ENCODE measurements around the gene HTATIP2.
"Not testable (repeated sequence)": the region's sequence is repeated elsewhere in the genome, so short reads cannot be mapped to it uniquely, and the experiment has no call there.

Gene HTATIP2

DNA sequence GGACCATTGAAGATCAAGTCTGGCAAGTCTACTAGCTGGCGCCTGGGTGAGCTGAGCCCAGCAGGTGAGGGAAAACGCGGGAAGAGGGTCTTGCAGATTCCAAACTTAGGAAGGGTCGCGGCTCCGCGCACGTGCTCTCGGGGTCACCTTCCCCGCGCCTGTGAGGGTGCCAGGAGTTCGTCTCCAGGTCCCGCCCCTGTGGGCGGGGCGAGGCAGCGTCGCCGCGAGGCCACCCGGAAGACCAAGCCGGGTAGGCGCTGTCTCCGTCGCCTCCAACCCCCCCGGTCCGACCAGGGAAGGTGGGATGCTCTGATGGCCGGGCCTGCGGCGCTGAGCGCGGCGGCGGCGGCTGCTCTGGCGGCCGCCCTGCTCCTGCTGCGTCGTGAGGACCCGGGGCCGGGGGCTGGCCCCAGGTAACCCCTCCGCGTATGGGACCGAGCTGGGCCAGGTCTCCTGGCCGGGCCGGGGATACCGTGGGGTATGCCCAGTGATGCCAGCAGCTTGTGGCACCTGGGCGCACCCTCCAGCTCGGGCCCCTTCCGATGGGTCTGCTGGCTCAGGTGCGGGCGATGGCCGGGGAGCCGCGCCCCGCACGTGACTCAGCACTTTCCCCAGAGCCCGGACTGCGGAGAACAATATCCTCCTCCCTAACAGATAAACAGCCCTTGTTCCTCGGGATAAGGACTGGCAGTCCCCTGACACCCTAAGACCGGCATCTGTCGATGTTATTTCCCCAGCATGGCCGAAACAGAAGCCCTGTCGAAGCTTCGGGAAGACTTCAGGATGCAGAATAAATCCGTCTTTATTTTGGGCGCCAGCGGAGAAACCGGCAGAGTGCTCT is at the start of gene HTATIP2:
TSS of gene HTATIP2 (plus strand) at position 215 of the 841 bp plus-strand sequence. CDS start at position 739, 524 bp downstream.
- FAIRE-seq (peak; percentile 79), DNase-seq (ENCODE audit: insufficient read length, low spot score) (peak; percentile 72)

DNA sequence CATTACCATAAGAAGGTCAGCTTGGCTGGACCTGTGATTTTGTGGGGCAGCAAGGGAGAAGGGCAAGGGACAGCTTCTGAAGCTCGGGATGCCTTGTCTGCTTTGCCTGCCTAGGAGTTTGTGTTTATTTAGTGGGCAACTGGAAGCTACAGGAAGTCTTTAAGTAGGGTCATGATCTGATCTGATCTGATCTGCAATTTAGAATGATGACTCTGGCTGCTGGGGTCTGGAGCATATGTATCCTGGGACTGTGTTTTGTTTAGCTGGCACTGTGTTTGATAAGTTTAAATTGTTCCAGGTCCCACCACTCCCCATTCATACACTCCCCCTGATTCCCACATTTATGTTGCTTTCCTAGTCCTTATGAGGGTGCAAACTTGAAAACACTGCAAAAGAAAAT is 47.7 kb upstream of the HTATIP2 start:
- no peak for FAIRE-seq
- no peak for DNase-seq (ENCODE audit: insufficient read length, low spot score)

DNA sequence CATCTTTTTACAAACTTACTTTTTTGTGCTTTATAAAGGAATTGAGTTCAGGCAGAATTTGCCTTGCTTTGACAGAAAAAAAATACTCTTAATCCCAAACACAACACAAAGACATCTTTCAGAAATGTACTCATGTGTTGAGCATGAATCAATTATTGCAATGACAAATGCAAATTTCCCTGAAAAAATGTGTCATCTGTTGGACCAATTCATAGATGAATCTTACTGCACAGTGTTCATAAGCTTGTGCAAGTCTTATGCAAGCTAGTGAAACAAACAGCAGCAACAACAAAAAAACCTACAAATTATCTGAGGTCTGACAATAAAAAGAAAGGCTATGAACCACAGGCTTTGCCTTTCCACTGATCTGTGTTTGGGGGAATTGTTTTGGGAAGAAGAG is 42.3 kb upstream of the HTATIP2 start:
- FAIRE-seq (no peak), DNase-seq (ENCODE audit: insufficient read length, low spot score) (no peak)

DNA sequence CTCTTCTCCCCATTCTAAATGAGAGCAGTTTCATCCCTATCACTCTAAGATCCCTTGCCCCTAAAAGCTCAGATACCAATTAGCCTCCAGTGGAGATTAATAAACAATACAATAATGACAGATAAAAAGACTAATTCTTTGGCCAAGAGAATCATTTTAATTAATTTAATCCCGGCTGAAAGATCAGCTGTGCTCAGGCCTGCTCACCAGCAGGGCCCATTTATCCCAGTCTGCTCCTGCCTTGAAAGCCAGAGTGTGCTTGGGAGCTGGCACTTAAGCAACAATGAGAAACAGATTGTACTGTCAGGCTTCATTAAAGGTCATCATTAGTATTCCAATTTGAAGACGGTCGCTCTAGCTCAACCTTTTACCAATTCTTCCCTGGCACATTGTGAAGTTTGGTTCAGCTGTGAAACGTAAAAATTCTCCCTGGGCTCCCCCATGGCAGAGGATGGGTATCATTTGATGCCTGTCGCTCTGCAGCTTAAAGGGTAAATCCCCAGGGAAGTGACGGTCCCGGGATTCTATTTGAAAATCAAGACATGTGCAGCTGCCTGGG is 36.1 kb upstream of the HTATIP2 start:
- DNase-seq (ENCODE audit: insufficient read length, low spot score) (no peak), FAIRE-seq (no peak)

DNA sequence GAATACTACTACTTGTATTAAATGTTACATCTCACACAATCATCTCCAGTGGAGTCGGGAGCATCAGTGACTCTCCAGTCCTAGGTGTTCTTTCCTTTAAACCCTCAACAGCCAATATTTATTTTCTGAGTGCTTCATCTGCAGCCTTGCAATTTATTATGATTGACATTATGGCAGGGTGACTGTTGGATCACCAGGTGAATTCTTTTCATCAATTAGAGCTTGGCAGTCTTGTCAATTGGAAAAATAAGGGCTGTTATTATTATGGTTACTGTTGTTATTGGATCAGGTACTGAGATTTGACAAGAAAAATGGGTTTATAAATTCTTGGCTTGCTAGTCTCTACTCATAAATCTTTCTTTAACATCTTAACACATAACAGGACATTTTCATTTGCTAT is 27.5 kb upstream of the HTATIP2 start:
- DNase-seq (ENCODE audit: insufficient read length, low spot score) (no peak), FAIRE-seq (no peak)

DNA sequence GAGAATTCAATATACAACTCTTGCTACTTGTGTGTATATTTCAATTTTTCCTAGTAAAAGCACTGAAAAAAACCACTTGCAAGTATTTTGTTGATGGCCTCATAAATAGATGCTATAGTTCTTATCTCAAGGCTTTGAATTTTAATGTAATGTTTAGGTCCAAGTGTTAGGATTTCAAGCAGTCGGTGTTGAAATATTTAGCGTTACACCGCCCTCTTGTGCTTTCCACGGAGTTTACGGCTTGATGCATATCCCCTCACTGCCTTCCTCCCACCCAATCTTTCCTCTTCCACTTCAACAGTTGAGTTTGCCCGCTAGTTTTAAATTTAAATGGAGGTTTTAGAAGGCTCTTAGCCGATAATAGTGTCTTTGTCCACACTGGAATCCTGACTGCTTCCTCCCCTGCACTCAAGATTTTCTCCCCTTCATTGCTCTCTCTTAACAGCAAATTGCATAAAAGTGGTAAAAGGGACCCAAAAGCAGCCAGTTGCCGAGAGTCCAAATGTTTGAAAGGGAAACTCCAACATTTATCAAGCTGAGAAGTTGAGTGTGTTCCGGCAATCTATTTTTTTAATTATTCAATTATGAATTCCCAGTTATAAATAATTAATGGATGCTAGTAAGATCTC is 25.9 kb upstream of the HTATIP2 start:
- DNase-seq (ENCODE audit: insufficient read length, low spot score) (no peak), FAIRE-seq (no peak)

DNA sequence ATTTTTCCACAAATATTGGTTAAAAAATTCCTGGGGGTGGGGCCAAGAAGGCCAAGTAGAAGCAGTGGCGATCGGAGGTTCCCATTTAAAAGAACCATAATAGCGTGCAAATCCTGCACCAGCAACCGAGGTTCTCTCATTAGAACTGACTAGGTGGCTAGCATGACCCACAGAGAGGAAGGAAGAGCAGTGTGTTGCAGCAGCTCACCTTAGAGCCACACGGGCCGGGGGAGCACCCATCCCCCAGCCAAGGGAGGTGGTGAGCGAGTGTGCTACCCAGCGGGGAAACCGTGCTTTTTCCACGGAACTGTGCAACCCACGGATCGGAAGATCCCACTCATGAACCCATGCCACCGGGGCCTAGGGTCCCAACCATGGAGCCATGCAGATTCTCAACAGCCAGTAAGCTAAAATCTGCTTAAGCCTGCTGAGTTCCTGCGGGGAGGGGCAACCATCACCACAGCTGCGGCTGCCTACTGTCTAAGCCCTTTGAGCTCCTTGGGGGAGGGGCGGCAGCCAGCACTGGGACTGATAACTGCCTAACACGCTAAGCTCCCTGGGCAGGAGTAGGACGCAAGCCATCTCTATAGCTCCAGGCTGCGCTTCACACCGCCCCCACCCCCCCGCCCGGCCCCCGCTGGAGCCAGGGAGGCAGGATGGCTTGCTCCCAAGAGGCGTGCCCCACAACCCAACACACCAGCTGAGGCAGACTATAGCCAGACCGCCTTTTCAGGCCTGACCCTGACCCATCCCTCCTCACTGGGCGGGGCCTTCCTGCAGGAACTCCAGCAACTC is 21.0 kb upstream of the HTATIP2 start:
- no peak for DNase-seq (ENCODE audit: insufficient read length, low spot score)

DNA sequence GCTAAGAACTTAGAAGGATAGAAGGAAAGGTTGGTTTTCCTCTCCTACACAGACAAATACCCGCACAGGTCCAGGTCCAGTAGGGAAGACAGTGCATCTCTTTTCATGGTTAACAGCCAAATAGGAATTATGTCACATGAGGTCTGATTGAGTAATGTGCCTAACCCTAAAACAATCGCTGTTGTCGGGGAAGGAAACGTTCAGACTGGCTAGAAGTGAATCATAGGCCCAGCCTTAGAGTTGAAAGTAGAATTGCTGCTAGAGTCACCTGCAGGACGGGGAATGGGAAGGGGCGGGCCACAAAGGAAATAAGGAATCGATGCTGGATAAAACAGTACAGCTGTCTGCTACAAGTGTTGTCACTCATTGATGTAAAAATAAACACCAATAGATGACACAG is 12.4 kb upstream of the HTATIP2 start:
- FAIRE-seq = no peak
- no peak for DNase-seq (ENCODE audit: insufficient read length, low spot score)

More for the DNA sequence above, 21.0 kb upstream of the HTATIP2 start:
- no peak for FAIRE-seq

- DNase-seq (ENCODE audit: insufficient read length, low spot score) (no peak), FAIRE-seq (no peak)
These were observed 11.7 kb upstream of the HTATIP2 start for GRCh38 chr11:20351751-20352262.

- FAIRE-seq (peak; percentile 85), DNase-seq (ENCODE audit: insufficient read length, low spot score) (no peak)
These were observed 9.6 kb upstream of the HTATIP2 start for GRCh38 chr11:20353829-20354434.

GRCh38 chr11:20355221-20356219 is 8.0 kb upstream of the HTATIP2 start:
- DNase-seq (ENCODE audit: insufficient read length, low spot score) = peak; percentile 6
- FAIRE-seq = peak; percentile 78

DNA sequence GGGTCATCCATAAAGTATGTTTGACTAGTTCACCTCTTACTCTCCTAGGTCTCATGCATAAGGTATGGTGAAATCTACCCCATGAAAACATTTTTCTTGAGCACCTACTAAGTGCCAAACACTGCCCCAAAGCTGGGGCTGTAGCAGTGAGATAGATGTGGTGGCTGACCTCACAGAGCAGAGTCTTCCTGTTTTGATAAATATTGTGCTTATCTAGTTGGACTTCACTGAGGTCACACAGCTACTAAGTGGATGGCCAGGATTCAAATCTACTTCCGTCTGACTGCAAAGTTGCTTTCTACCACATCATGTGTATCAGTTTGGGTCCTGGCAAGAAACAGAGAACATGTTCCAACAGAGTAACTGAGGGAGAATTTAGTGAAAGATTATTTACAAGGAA is 6.4 kb upstream of the HTATIP2 start:
- DNase-seq (ENCODE audit: insufficient read length, low spot score) (no peak), FAIRE-seq (no peak)

DNA sequence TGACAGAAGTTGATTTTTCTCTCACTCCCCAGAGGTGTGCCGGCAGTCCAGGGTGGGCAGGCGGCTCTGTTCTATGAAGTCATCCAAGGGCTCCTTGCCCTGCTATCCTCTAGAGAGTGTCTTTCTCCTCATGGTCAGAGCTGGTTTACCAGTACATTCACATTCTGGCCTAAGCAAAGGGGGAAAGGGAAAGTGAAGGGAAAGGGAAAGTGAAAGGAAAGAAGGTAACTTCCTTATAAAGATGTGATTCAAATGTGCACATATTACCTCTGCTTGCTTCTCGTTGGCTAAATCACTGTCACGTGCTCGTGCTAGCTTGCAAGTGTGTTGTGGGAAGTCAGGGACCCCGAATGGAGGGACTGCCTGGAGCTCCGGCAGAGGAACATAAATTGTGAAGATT is 2.9 kb upstream of the HTATIP2 start:
- FAIRE-seq = peak; percentile 40
- DNase-seq (ENCODE audit: insufficient read length, low spot score) = no peak

- no peak for FAIRE-seq
These were observed 1.0 kb upstream of the HTATIP2 start for GRCh38 chr11:20362481-20362880.

DNA sequence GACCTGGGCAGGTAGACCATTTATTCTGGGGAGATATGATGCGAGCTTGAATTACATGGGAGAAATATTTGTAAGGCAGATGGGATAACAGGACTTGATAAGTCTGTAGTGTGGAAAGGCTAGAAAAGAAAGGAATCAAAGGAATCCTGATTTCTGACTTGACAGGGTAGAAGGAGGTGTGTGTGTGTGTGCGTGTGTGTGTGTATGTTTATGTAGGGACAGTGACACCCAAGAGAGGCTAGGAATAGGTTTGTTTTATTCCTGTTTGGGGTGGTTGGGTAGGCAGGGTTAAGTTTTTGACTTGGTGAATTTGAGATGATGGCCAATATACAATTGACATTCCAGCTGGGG is 390 bp upstream of the HTATIP2 start:
- no peak for FAIRE-seq
- DNase-seq (ENCODE audit: insufficient read length, low spot score) = no peak

More at GRCh38 chr11:20362481-20362880, 1.0 kb upstream of the HTATIP2 start:
- no peak for DNase-seq (ENCODE audit: insufficient read length, low spot score)

- DNase-seq (ENCODE audit: insufficient read length, low spot score) (peak; percentile 6), FAIRE-seq (peak; percentile 79)
These were observed 853 bp downstream of the HTATIP2 start for GRCh38 chr11:20364341-20364792.

DNA sequence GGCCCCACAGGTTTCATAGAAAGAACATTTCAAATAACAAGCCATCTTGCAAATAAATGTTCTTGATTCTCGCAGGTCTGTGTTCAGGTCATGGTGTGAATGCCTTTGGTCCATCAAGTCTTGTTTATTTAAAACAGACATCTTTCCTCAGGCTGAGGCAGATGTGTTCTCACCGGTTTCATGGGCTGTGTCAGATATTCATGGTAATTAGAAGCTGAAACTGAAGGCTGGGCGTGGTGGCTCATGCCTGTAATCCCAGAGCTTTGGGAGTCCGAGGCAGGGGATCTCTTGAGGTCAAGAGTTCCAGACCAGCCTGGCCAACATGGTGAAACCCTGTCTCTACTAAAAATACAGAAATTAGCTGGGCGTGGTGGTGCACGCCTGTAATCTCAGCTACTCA is 2.0 kb downstream of the HTATIP2 start:
- DNase-seq (ENCODE audit: insufficient read length, low spot score); FAIRE-seq: not testable (repeated sequence)

GRCh38 chr11:20367313-20367948 is 3.9 kb downstream of the HTATIP2 start:
- DNase-seq (ENCODE audit: insufficient read length, low spot score) = no peak
- no peak for FAIRE-seq

- FAIRE-seq (no peak), DNase-seq (ENCODE audit: insufficient read length, low spot score) (no peak)
These were observed 4.9 kb downstream of the HTATIP2 start for GRCh38 chr11:20368438-20368837.

All from GM19239 (cell line).